ENCODE results near the gene GALNT17. TPM values are rescaled to one million over a fixed set of nuclear protein-coding genes. Genes with fewer than 3 reads are reported as not detected.
"Not testable (repeated sequence)": the region's sequence is repeated elsewhere in the genome, so short reads cannot be mapped to it uniquely, and the experiment has no call there.

GALNT17 gene
- total RNA-seq, 6 donors from 2014 or later = 5.3 to 26.2 (median 10.1) TPM

DNA sequence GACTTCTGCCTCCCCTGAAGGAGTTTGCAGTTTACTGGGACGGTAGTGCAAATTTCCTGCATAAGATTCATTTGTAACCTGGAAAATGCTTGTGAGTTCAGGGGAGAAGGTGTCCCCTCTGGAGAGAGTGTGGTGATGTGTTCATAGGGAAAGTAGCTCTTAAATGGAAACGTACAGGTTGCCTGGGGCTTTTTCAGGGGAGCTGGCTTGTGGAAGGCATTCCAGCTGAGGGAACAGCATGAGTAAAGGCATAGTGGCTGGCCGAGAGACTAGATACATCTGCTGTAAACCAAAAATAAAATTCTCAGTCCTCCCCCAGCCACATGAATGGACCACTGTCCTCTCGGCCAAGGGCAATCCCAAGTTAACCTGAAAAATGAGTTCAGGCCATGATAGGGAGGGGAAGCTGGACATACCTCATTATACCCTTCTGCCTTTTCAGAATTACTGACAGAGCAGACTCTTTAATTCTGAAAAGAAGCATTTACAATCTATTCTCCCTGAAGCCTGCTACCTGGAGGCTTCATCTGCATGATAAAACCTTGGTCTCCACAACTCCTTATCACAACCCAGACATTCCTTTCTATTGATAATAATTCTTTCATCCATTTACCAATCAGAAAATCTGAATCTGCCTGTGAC is 123.7 kb downstream of the GALNT17 start:
- H3K4me3 ChIP-seq = no peak overlapping the region
- no peaks in the 10 kb centered on the region for H3K9me3 ChIP-seq
- H3K4me1 ChIP-seq = no peaks in the 10 kb centered on the region
- no peak for DNase-seq
- no peak for ATAC-seq (ENCODE audit: low FRiP score in 2 of 2)
- no peak overlapping the region for H3K27ac ChIP-seq
- no peaks in the 10 kb centered on the region for H3K36me3 ChIP-seq
- TF ChIP-seq CTCF (IDR thresholded peaks at IDR 0.05) = no peak
- H3K27me3 ChIP-seq = no peaks in the 10 kb centered on the region
- 77 to 78% methylated on average over 4 of the region's 4 CpGs for WGBS, 2 donors

DNA sequence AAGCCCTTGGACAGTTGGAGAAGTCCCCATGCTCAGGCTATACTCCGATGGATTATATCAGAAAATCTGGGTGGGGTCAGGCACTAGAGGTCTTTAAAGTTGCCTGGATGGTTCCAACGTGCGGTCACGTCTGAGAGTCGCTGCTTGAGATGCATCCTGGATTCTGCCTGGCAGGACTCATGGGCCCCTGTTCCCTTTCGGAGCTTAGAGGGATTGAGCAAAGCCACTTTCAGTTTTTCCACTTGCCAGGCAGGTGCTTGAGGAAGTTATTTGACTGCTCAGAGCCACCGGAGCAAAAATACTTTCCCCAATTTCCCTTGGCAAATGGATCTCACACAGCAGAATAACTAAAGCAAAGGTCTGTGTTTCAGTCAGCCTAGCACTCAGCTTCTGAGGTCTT is 129.1 kb downstream of the GALNT17 start:
- no peaks in the 10 kb centered on the region for H3K27me3 ChIP-seq
- H3K27ac ChIP-seq = no peak overlapping the region
- peaks cover 0 to 9% (median 5%) of the 10 kb centered on the region in 4 donors for H3K9me3 ChIP-seq
- H3K36me3 ChIP-seq = no peaks in the 10 kb centered on the region
- WGBS, 2 donors = 76 to 79% methylated on average over 6 to 7 of the region's 7 CpGs
- H3K4me3 ChIP-seq = no peak overlapping the region
- H3K4me1 ChIP-seq = no peaks in the 10 kb centered on the region
- DNase-seq = no peak
- TF ChIP-seq POLR2AphosphoS5 (IDR thresholded peaks at IDR 0.05) (no peak), CTCF (IDR thresholded peaks at IDR 0.05) (no peak), POLR2A (IDR thresholded peaks at IDR 0.05) (no peak), EP300 (IDR thresholded peaks at IDR 0.05) (no peak)
- no peak for ATAC-seq (ENCODE audit: low FRiP score in 2 of 2)

DNA sequence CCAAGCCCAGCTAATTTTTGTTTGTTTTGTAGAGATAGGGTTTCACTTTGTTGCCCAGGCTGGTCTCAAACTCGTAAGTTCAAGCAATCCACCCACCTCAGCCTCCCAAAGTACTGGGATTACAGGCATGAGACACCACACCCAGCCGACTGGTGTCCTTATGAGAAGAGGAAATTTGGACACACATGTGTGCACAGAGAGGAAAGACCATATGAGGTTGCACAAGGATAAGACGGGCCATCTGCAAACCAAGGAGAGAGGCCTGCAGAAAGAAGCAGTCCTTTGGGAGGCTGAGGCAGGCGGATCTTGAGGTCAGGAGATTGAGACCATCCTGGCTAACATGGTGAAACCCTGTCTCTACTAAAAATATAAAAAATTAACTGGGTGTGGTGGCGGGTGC is 130.9 kb downstream of the GALNT17 start:
- H3K4me3 ChIP-seq; H3K36me3 ChIP-seq; DNase-seq; H3K27me3 ChIP-seq; H3K4me1 ChIP-seq; ATAC-seq (ENCODE audit: low FRiP score in 2 of 2); H3K27ac ChIP-seq: not testable (repeated sequence)
- H3K9me3 ChIP-seq = peaks cover 0 to 11% (median 6%) of the 10 kb centered on the region in 4 donors
- WGBS, 2 donors = 83 to 89% methylated on average over 4 to 5 of the region's 5 CpGs

DNA sequence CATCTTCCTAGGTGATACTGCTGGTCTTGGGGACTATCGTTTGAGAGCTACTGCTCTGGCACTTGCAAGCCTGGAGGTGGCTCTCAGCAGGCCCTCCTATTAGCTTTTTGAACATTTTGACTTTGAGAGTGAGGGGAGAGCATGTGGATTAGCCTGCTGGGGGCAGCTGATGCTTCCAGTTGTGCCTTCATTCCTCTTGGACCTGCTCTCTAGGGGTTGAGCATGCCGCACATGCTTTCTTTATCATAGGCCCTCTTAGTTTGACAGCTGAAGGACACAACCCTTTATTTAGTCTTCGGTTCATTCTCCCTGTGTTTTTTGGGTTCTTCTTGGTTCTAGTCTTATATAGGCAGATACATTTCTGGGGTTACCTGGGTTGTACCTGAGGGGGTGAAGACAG is 132.1 kb downstream of the GALNT17 start:
- no peaks in the 10 kb centered on the region for H3K4me1 ChIP-seq
- DNase-seq = no peak
- TF ChIP-seq POLR2AphosphoS5 (IDR thresholded peaks at IDR 0.05) = no peak
- TF ChIP-seq CTCF (IDR thresholded peaks at IDR 0.05) = no peak
- no peak for TF ChIP-seq EP300 (IDR thresholded peaks at IDR 0.05)
- no peak for TF ChIP-seq POLR2A (IDR thresholded peaks at IDR 0.05)
- ATAC-seq (ENCODE audit: low FRiP score in 2 of 2) = no peak
- no peaks in the 10 kb centered on the region for H3K36me3 ChIP-seq
- no peak overlapping the region for H3K4me3 ChIP-seq
- WGBS, 2 donors = 93% methylated on average over 3 of the region's 3 CpGs
- peaks cover 0 to 11% (median 6%) of the 10 kb centered on the region in 4 donors for H3K9me3 ChIP-seq
- H3K27ac ChIP-seq = no peak overlapping the region
- H3K27me3 ChIP-seq = no peaks in the 10 kb centered on the region

GRCh38 chr7:71266912-71267311 is 135.0 kb downstream of the GALNT17 start:
- Histone ChIP-seq H3K4me1 (peaks cover 0 to 3% (median 0%) of the 10 kb centered on the region in 4 donors), H3K36me3 (no peaks in the 10 kb centered on the region), H3K27ac (no peak overlapping the region), H3K9me3 (peaks cover 0 to 11% (median 6%) of the 10 kb centered on the region in 4 donors), H3K4me3 (no peak overlapping the region), H3K27me3 (no peaks in the 10 kb centered on the region)
- no peak for DNase-seq
- WGBS, 2 donors = 66 to 75% methylated on average over 6 to 7 of the region's 7 CpGs
- no peak for TF ChIP-seq POLR2AphosphoS5 (IDR thresholded peaks at IDR 0.05)
- no peak for TF ChIP-seq POLR2A (IDR thresholded peaks at IDR 0.05)
- TF ChIP-seq EP300 (IDR thresholded peaks at IDR 0.05) = no peak
- no peak for TF ChIP-seq CTCF (IDR thresholded peaks at IDR 0.05)
- ATAC-seq (ENCODE audit: low FRiP score in 2 of 2) = no peak

Data from upper lobe of left lung (tissue), 6 donors.